Ascending aorta (tissue), 2 donors: ENCODE measurements around the gene REV3L. TPM values are rescaled to one million over a fixed set of nuclear protein-coding genes. Genes with fewer than 3 reads are reported as not detected.
A peak's percentile ranks its signal among the peaks of the same experiment; 100 is the strongest.

ENCODE experiments used
- DNase-seq, 2 donors: peaks; one replicate each; pipeline ENCODE4 v3.0.0-alpha.2; 2019; ENCODE audit warnings: low spot score in 2 of 2
- H3K27ac ChIP-seq, 2 donors: fragments of 200-600 bp; sonication (generic); one replicate each; pipeline ENCODE4 v1.5.1; 2016 to 2017; ENCODE audit warnings: mild to moderate bottlenecking in 1 of 2
- H3K27me3 ChIP-seq: fragments of 200-600 bp; sonication (generic); one replicate; pipeline ENCODE4 v1.5.1; 2017
- H3K36me3 ChIP-seq, 2 donors: fragments of 200-600 bp; sonication (generic); one replicate each; pipeline ENCODE4 v1.5.1; 2016
- H3K4me1 ChIP-seq, 2 donors: fragments of 200-600 bp; sonication (generic); one replicate each; pipeline ENCODE4 v1.5.1; 2016 to 2017; ENCODE audit warnings: mild to moderate bottlenecking in 1 of 2
- H3K4me3 ChIP-seq, 2 donors: fragments of 200-600 bp; sonication (generic); one replicate each; pipeline ENCODE4 v1.5.1; 2016 to 2017; ENCODE audit warnings: mild to moderate bottlenecking in 1 of 2
- H3K9me3 ChIP-seq, 2 donors: fragments of 200-600 bp; sonication (generic); one replicate each; pipeline ENCODE4 v1.5.1; 2016
- intact Hi-C: fragments of 100-400 bp; cut with DNase I; formaldehyde crosslinking; loops from one replicate; pipeline ENCODE4 v1.15.1; 2023
- total RNA-seq: library from RNA; depleted of rRNA; stranded (reverse); fragments of >200 nt; gene quantifications from one replicate; pipeline ENCODE4 v1.1.0, GENCODE V29; 2016
- TF ChIP-seq, protein P1 (sequence below), 3 experiments: fragments of 200-600 bp in 2 of 3; fragments of 450-650 bp in 1 of 3; sonication (generic) in 2 of 3; IDR thresholded peaks; one replicate each; pipeline ENCODE4 v1.5.1; 2016 to 2019; ENCODE audit warnings: antibody characterized with exemption in 3 of 3, mild to moderate bottlenecking in 1 of 3, moderate library complexity in 1 of 3

REV3L gene
- total RNA-seq, 1 donor from 2014 or later, result 91.5 TPM

GRCh38 chr6:111367393-111368088, 115.5 kb downstream of the REV3L start:
- Histone ChIP-seq H3K4me3 (peak overlapping the region in 1 of 2 donors; percentile 7), H3K9me3 (no peaks in the 10 kb centered on the region), H3K4me1 (peaks cover 0 to 7% of the 10 kb centered on the region in 2 donors), H3K36me3 (peaks cover 6 to 8% of the 10 kb centered on the region in 2 donors), H3K27ac (peak overlapping the region; percentile 43 to 66), H3K27me3 (no peaks in the 10 kb centered on the region)
- TF ChIP-seq, protein P1, sequence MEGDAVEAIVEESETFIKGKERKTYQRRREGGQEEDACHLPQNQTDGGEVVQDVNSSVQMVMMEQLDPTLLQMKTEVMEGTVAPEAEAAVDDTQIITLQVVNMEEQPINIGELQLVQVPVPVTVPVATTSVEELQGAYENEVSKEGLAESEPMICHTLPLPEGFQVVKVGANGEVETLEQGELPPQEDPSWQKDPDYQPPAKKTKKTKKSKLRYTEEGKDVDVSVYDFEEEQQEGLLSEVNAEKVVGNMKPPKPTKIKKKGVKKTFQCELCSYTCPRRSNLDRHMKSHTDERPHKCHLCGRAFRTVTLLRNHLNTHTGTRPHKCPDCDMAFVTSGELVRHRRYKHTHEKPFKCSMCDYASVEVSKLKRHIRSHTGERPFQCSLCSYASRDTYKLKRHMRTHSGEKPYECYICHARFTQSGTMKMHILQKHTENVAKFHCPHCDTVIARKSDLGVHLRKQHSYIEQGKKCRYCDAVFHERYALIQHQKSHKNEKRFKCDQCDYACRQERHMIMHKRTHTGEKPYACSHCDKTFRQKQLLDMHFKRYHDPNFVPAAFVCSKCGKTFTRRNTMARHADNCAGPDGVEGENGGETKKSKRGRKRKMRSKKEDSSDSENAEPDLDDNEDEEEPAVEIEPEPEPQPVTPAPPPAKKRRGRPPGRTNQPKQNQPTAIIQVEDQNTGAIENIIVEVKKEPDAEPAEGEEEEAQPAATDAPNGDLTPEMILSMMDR (IDR thresholded peaks at IDR 0.05), result no peak
- intact Hi-C loops, result no loop called here
- no peak for DNase-seq

- no peak overlapping the region for H3K4me3 ChIP-seq
- H3K27ac ChIP-seq, result no peak overlapping the region
- peaks cover 0 to 28% of the 10 kb centered on the region in 2 donors for H3K36me3 ChIP-seq
- H3K4me1 ChIP-seq, result no peaks in the 10 kb centered on the region
- intact Hi-C loops, result loop anchor here (2.0 kb wide), 1 partner anchor 281 kb away; no protein-coding TSS in a partner anchor
- TF ChIP-seq, protein P1 (IDR thresholded peaks at IDR 0.05), result peak in 2 of 3 experiments; percentile 22 to 56
- no peak for DNase-seq
- no peaks in the 10 kb centered on the region for H3K27me3 ChIP-seq
- no peaks in the 10 kb centered on the region for H3K9me3 ChIP-seq
Observed at GRCh38 chr6:111361648-111362047, 121.4 kb downstream of the REV3L start.

DNA sequence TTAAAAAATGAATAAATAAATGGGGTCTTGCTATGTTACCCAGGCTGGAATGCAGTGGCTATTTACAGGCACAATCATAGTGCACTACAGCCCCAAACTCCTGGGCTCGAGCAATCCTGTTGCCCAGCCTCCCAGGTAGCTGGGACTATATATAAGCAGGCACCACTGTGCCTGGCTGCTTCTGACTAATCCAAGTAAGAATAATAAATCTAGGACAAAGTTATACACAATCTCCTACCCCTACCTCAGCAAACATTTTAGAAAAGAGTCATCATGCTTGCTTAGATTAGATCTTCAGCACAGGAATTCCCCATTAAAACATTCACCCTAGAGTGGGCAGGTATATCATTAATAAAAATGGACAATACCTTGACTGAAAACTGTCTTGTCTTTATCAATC, 124.6 kb downstream of the REV3L start:
- TF ChIP-seq, protein P1 (IDR thresholded peaks at IDR 0.05), result no peak
- intact Hi-C loops, result no loop called here
- Histone ChIP-seq H3K36me3 (peaks cover 7 to 40% of the 10 kb centered on the region in 2 donors), H3K9me3 (no peaks in the 10 kb centered on the region), H3K27me3 (no peaks in the 10 kb centered on the region), H3K4me3 (no peak overlapping the region), H3K27ac (no peak overlapping the region), H3K4me1 (peaks cover 0 to 6% of the 10 kb centered on the region in 2 donors)
- no peak for DNase-seq

GRCh38 chr6:111357705-111358104, 125.3 kb downstream of the REV3L start:
- intact Hi-C loops, result no loop called here
- Histone ChIP-seq H3K27me3 (no peaks in the 10 kb centered on the region), H3K36me3 (peaks cover 7 to 37% of the 10 kb centered on the region in 2 donors), H3K27ac (no peak overlapping the region), H3K9me3 (no peaks in the 10 kb centered on the region), H3K4me3 (no peak overlapping the region), H3K4me1 (peaks cover 0 to 6% of the 10 kb centered on the region in 2 donors)
- DNase-seq, result no peak
- TF ChIP-seq, protein P1 (IDR thresholded peaks at IDR 0.05), result no peak

DNA sequence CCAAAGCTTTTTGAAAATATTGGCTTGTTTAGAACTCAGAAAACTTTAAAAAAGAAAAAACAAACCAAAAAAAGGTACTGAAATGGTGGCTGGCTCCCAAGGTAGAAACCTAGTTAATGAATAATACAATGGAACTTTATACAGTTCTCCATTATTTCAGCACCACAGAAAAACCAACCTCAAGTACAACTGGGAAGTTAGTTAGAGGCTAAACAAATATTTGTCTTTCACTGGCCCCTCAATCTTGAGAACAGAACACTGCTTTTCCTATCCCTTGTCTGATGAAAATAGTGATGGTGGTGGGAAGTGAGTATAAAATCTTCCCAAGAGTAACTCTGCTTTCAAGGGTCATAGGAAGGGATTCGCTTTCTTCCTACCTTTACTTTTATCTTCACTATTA, 126.5 kb downstream of the REV3L start:
- Histone ChIP-seq H3K4me3 (no peak overlapping the region), H3K9me3 (no peaks in the 10 kb centered on the region), H3K27me3 (no peaks in the 10 kb centered on the region), H3K4me1 (peaks cover 0 to 6% of the 10 kb centered on the region in 2 donors), H3K36me3 (peaks cover 15 to 39% of the 10 kb centered on the region in 2 donors), H3K27ac (no peak overlapping the region)
- TF ChIP-seq, protein P1 (IDR thresholded peaks at IDR 0.05), result no peak
- intact Hi-C loops, result no loop called here
- DNase-seq, result no peak
